Memory B cell (primary cell): ENCODE measurements around the gene ATR.
"Not testable (repeated sequence)": the region's sequence is repeated elsewhere in the genome, so short reads cannot be mapped to it uniquely, and the experiment has no call there.

Experiments used
- ATAC-seq: fragments of 150-1000 bp; cut with Tn5 transposase; 2 replicates; pipeline ENCODE4 v1.10.0; 2021; ENCODE audit warnings: low read depth, mild to moderate bottlenecking, moderate library complexity
- DNase-seq, 2 donors: peaks; one replicate each; pipeline ENCODE4 v3.0.0; 2022; ENCODE audit warnings: low spot score in 2 of 2
- H3K27ac Mint-ChIP-seq: one replicate; pipeline ENCODE4 v1.8.0; 2022; ENCODE audit warnings: mild to moderate bottlenecking, moderate library complexity, mixed read lengths
- H3K27me3 Mint-ChIP-seq: one replicate; pipeline ENCODE4 v1.8.0; 2022; ENCODE audit warnings: mixed read lengths
- H3K36me3 Mint-ChIP-seq: one replicate; pipeline ENCODE4 v1.8.0; 2022; ENCODE audit warnings: mild to moderate bottlenecking, mixed read lengths
- H3K4me1 Mint-ChIP-seq: one replicate; pipeline ENCODE4 v1.8.0; 2022; ENCODE audit warnings: mixed read lengths
- H3K4me3 Mint-ChIP-seq: one replicate; pipeline ENCODE4 v1.8.0; 2022; ENCODE audit warnings: mild to moderate bottlenecking, moderate library complexity, mixed read lengths
- H3K9me3 Mint-ChIP-seq: one replicate; pipeline ENCODE4 v1.8.0; 2022; ENCODE audit warnings: mixed read lengths

ATR gene

GRCh38 chr3:142439499-142440220, 138.9 kb downstream of the ATR start:
- ATAC-seq, H3K27me3 Mint-ChIP-seq, H3K27ac Mint-ChIP-seq, H3K4me3 Mint-ChIP-seq, H3K36me3 Mint-ChIP-seq, H3K9me3 Mint-ChIP-seq, DNase-seq: not testable (repeated sequence)
- peaks cover 28% of the 10 kb centered on the region for H3K4me1 Mint-ChIP-seq

DNA sequence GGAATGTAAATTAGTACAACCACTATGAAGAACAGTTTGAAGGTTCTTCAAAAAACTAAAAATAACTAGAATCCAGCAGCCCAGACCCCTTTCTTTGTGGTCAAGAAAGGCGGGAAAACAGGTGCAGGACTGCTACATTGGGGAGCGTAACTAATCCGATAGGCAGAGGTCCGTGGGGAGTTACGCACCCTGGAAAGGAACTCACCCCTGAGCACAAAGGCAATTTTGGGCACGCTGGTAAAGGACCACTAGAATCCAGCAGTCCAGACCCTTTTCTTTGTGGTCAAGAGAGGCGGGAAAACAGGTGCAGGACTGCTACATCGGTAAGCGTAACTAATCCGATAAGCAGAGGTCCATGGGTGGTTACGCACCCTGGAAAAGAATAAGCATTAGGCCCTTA, 140.4 kb downstream of the ATR start:
- H3K4me1 Mint-ChIP-seq, result peaks cover 23% of the 10 kb centered on the region
- ATAC-seq, DNase-seq, H3K27ac Mint-ChIP-seq, H3K36me3 Mint-ChIP-seq, H3K4me3 Mint-ChIP-seq, H3K27me3 Mint-ChIP-seq, H3K9me3 Mint-ChIP-seq: not testable (repeated sequence)

- H3K4me3 Mint-ChIP-seq, result no peak overlapping the region
- peaks cover 20% of the 10 kb centered on the region for H3K4me1 Mint-ChIP-seq
- no peak overlapping the region for H3K27ac Mint-ChIP-seq
- no peaks in the 10 kb centered on the region for H3K9me3 Mint-ChIP-seq
- ATAC-seq, result no peak
- no peak for DNase-seq
- H3K27me3 Mint-ChIP-seq, result no peaks in the 10 kb centered on the region
- H3K36me3 Mint-ChIP-seq, result peaks cover 9% of the 10 kb centered on the region
These were observed 141.5 kb downstream of the ATR start for GRCh38 chr3:142436951-142437585.

GRCh38 chr3:142434503-142434902, 144.0 kb downstream of the ATR start:
- Mint-ChIP-seq H3K4me1 (peaks cover 25% of the 10 kb centered on the region), H3K4me3 (no peak overlapping the region), H3K27me3 (no peaks in the 10 kb centered on the region), H3K9me3 (no peaks in the 10 kb centered on the region), H3K27ac (no peak overlapping the region), H3K36me3 (peaks cover 16% of the 10 kb centered on the region)
- ATAC-seq (no peak), DNase-seq (no peak)

DNA sequence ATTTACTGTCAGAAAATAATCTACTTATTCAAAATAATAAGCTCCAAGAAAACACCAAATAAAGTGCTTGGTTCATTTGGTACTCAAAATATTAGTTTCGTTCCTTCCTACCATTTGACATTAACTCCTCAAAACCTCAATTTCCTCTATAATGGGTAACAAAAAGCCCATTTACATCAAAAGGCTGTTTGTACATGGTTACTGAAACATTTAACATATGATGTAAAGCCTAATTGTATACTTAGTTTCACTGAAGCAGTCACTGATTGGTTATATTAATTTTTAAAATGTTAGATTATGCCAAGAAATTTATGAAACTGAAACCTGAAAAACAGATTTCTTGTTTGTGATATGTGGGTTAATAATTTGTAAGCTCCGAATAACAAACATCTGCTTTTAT, 145.4 kb downstream of the ATR start:
- peaks cover 25% of the 10 kb centered on the region for H3K36me3 Mint-ChIP-seq
- H3K27me3 Mint-ChIP-seq, result no peaks in the 10 kb centered on the region
- H3K27ac Mint-ChIP-seq, result no peak overlapping the region
- no peaks in the 10 kb centered on the region for H3K9me3 Mint-ChIP-seq
- ATAC-seq (no peak), DNase-seq (no peak)
- H3K4me1 Mint-ChIP-seq, result peaks cover 18% of the 10 kb centered on the region
- no peak overlapping the region for H3K4me3 Mint-ChIP-seq

DNA sequence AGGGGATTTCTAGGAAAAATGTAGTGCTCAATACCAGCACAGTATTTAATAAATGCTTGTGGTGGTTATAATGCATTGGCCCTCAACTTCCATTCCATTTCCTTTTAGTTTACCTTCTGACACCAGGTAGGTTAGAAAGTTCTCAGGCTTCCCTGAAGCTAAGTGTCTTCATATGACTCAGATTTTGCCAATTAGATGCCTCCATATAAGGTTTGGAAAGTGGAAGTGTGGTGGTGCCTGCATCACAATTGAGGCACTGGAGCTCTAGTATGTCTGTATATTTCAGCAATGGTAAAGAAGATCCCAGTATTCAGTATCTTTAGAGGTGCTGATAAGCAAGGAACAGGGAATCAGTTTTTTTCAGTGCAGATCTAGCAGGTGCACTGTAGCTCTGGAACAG, 149.0 kb downstream of the ATR start:
- ATAC-seq (no peak), DNase-seq (no peak)
- H3K36me3 Mint-ChIP-seq, result peaks cover 28% of the 10 kb centered on the region
- no peaks in the 10 kb centered on the region for H3K27me3 Mint-ChIP-seq
- peaks cover 8% of the 10 kb centered on the region for H3K4me1 Mint-ChIP-seq
- no peak overlapping the region for H3K4me3 Mint-ChIP-seq
- no peak overlapping the region for H3K27ac Mint-ChIP-seq
- H3K9me3 Mint-ChIP-seq, result no peaks in the 10 kb centered on the region

DNA sequence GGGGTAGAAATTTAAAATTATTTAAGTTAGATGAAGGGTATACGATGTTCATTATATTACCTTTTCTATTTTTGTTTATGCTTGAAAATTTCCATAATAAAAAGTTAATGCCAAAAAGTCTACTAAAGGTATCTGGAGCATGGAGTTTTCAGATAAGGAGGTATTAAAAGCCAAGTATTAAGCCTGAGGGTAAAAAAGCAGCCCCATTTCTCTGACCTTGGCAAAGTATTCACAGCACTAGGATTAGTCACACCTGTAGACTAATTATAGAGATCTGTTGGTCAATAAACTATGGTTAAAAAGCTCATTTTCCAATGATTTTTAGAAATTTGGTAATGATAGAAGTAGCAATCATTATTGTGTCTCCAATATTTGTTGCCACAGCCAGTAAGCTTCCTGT, 153.8 kb downstream of the ATR start:
- no peaks in the 10 kb centered on the region for H3K27me3 Mint-ChIP-seq
- no peak for DNase-seq
- H3K9me3 Mint-ChIP-seq, result no peaks in the 10 kb centered on the region
- H3K4me1 Mint-ChIP-seq, result peaks cover 3% of the 10 kb centered on the region
- no peak overlapping the region for H3K27ac Mint-ChIP-seq
- H3K4me3 Mint-ChIP-seq, result no peak overlapping the region
- peaks cover 19% of the 10 kb centered on the region for H3K36me3 Mint-ChIP-seq
- ATAC-seq, result no peak

GRCh38 chr3:142418926-142419592, 159.5 kb downstream of the ATR start:
- ATAC-seq, result no peak
- Mint-ChIP-seq H3K4me1 (no peaks in the 10 kb centered on the region), H3K36me3 (peaks cover 20% of the 10 kb centered on the region), H3K27ac (no peak overlapping the region), H3K27me3 (no peaks in the 10 kb centered on the region), H3K9me3 (no peaks in the 10 kb centered on the region), H3K4me3 (no peak overlapping the region)
- DNase-seq, result no peak

DNA sequence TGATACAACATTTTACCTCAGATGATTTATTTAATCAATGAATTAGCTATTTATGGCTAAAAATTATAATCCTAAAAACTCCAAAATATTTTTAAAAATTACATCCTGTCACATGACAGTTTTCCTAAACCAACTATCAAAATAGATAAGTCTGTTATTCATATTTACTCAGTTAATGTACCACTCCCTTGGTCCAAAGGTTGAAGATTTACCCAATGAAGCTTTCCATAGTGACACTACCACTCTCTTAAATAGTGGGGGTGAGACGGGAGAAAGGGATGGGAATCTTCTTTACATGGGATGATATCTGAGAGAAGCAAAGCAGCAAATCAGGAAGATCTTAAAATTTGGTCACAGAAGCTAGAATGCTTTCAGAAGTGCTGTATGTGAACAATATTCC, 161.2 kb downstream of the ATR start:
- no peak overlapping the region for H3K4me3 Mint-ChIP-seq
- H3K4me1 Mint-ChIP-seq, result no peaks in the 10 kb centered on the region
- no peak overlapping the region for H3K27ac Mint-ChIP-seq
- peaks cover 20% of the 10 kb centered on the region for H3K36me3 Mint-ChIP-seq
- ATAC-seq (no peak), DNase-seq (no peak)
- no peaks in the 10 kb centered on the region for H3K27me3 Mint-ChIP-seq
- H3K9me3 Mint-ChIP-seq, result no peaks in the 10 kb centered on the region

DNA sequence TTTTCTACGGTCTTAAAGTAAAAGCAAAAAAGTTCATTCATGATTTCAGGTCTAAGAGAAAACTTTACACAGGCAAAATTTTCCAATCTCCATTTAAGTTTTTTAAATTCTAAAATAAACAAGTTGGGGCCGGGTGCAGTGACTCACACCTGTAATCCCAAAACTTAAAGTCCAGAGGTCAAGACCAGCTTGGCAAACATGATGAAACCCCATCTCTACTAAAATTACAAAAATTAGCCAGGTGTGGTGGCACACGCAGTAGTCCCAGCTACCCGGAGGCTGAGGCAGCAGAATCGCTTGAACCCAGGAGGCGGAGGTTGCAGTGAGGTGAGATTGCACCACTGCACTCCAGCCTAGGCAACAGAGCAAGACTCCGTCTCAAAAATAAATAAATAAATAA, 178.0 kb downstream of the ATR start:
- not testable (repeated sequence) for H3K27ac Mint-ChIP-seq, H3K4me1 Mint-ChIP-seq, H3K4me3 Mint-ChIP-seq, DNase-seq, ATAC-seq, H3K9me3 Mint-ChIP-seq, H3K27me3 Mint-ChIP-seq
- peaks cover 35% of the 10 kb centered on the region for H3K36me3 Mint-ChIP-seq
